AML-193 (cell line): ENCODE measurements around the gene FAM162B.
"Not testable (repeated sequence)": the region's sequence is repeated elsewhere in the genome, so short reads cannot be mapped to it uniquely, and the experiment has no call there.

Experiments used
- DNase-seq, 2 experiments: peaks; one replicate each; lab custom pipeline; 2025; lab: John Stamatoyannopoulos, UW

Gene FAM162B

DNA sequence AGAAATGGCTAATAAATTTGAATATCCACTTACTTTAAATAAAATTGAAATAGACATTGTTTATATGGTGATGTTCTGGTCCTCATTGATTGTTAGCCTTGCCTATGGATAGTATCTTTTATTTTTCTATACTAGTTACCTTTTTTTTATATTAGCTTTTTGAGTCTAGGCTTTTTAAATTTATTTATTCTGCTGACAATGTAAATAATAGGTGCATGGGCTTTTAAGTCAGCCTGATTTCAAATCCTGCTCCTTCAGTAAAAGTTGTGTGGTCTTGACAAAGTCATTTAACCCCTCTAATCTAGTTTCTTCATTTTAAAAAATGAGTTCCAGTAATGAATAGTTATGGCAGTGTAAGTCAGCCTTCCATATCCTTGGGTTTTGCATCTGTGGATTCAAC, 38.6 kb downstream of the FAM162B start:
- DNase-seq: no peak

DNA sequence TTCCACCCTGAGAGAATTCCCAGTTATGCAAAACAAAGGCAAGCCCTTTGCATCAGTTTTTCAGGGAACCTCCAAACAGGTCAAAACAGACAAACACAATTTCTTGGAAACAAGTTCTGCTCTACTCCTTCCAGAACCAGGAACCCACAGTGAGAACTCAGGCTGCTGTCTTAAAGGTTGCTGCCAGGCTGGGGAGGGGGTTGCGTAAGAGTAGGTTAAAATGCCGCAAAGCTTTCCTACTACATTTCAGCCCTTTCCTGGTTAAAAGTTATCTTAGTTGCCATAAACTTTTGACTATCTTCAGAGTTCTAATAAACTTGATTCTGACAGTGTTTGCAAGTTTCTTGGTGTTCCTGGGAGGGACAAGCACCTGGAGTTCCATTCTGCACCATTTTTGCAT, 50.8 kb downstream of the FAM162B start:
- no peak for DNase-seq

DNA sequence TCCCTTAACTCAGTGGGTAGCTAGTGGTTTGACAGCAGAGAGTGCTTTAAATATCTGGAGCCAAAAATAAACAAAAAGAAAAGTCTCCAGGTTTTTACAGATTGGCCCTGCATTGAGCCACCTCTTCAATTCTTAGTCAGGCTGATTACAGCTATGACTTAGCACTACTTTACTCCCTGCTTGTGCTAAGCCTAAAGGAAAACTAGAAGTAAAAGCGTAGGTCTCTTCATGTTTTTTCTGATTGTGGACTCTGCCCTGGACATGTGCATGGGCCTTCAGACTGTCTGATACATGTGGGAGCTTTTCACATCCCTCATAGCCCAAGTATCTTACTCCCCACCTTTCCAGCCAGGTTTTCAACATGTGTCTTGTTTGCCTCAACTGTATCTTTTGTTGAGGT, 51.2 kb downstream of the FAM162B start:
- no peak for DNase-seq

DNA sequence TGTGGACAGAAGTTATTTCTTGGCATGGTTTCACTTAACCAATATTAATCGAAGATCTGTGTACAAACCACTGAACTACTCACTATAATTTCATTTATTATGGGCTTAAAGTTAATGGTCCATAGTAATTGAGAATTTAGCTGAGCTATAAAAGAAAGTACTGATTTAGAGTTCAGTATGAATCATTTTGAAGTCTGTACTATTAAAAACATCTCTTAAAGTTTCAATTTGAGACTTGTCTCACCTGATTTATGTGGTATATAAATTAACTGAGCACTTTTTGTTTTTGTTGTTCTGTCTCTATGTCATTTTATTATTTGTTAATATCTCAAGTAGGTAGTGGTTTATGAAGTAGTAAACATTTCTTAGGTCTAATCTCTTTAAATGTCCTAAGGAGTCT, 59.6 kb downstream of the FAM162B start:
- no peak for DNase-seq

DNA sequence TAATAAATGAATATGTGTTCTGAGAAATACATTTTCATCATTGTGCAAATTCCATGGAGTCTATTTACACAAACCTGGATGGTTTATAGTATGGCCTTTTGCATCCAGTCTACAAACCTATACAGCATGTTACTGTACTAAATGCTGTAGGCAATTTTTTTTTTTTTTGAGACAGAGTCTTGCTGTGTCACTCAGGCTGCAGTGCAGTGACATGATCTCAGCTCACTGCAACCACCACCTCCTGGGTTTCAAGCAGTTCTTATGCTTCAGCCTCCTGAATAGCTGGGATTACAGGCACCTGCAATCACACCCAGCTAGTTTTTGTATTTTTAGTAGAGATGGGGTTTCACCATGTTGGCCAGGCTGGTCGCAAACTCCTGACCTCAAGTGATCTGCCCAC, 61.6 kb downstream of the FAM162B start:
- DNase-seq: not testable (repeated sequence)
